ENCODE data around the gene EPHA6.

DNA sequence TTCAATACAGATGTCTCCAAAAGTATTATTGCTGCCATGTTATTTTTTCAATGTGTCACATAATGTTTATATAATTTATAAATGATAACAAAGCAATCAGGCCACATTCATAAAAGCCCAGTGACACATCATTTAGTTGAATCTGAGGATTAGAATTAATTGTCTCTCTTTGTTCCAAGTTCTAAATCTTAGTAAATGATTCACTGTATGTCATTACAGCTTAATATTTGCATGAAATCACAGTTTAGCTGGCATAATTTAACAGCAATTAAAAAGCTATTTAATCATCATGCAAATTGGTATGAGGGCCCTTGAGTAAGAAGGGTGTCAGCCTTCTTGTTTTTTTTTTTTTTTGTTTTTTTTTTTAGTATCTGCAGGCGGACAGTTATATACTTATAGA, 427.0 kb downstream of the EPHA6 start:
- TF ChIP-seq POLR2AphosphoS5 (IDR thresholded peaks at IDR 0.05; ENCODE audit: borderline replicate concordance, low read depth, low read length) (no peak), EZH2 (IDR thresholded peaks at IDR 0.05) (no peak), FOXP2 (optimal IDR thresholded peaks at IDR 0.05; ENCODE audit: control extremely low read depth, extremely low read length, insufficient read depth) (no peak)

Data from SK-N-MC (cell line).